IMR-90 (cell line): ENCODE measurements around the gene EDDM13. TPM values are rescaled to one million over a fixed set of nuclear protein-coding genes. Genes with fewer than 3 reads are reported as not detected.

Experiments used
- ATAC-seq: fragments of 200-7000 bp; cut with Tn5 transposase; 2 replicates; pipeline ENCODE4 v1.9.1; 2020; ENCODE audit warnings: low read depth, mild to moderate bottlenecking, moderate library complexity
- BruUV-seq: library from RNA; stranded (reverse); fragments of 400-500 nt; replicated peaks from 2 replicates; lab custom pipeline; 2021; lab: Mats Ljungman, UMichigan
- CTCF ChIA-PET: fragments of 300-600 bp; formaldehyde crosslinking; extraction: SDS; loops from one replicate; lab custom pipeline; 2021; ENCODE audit warnings: antibody characterized with exemption; lab: Yijun Ruan, JAX
- POLR2A ChIA-PET: fragments of 300-600 bp; sonication (Branson Sonifier 250); formaldehyde crosslinking; loops from one replicate; lab custom pipeline; 2022; ENCODE audit warnings: antibody characterized with exemption; ENCODE audit not compliant: unreplicated experiment; lab: Charles Lee
- DNase-seq: peaks from one replicate; pipeline ENCODE4 v3.0.0; 2013
- H2AFZ ChIP-seq: replicated peaks from 2 replicates; pipeline ENCODE3; 2013; ENCODE audit warnings: low read length, mild to moderate bottlenecking; ENCODE audit not compliant: poor library complexity
- H2AK5ac ChIP-seq: 2 replicates; pipeline ENCODE4 v1.6.1; 2013; ENCODE audit warnings: low read depth, low read length, inconsistent platforms
- H2AK9ac ChIP-seq: replicated peaks from 2 replicates; pipeline ENCODE3; 2013; ENCODE audit warnings: mild to moderate bottlenecking, low read depth, low read length, moderate library complexity; ENCODE audit not compliant: poor library complexity
- H2BK120ac ChIP-seq: 2 replicates; pipeline ENCODE4 v1.6.1; 2013; ENCODE audit warnings: low read depth, low read length, inconsistent platforms
- H2BK15ac ChIP-seq: 3 replicates; pipeline ENCODE4 v1.6.1; 2013; ENCODE audit warnings: low read depth, low read length, inconsistent platforms
- H2BK20ac ChIP-seq: 2 replicates; pipeline ENCODE4 v1.6.1; 2013; ENCODE audit warnings: low read depth, mild to moderate bottlenecking, inconsistent platforms, low read length, moderate library complexity
- H2BK5ac ChIP-seq: 2 replicates; pipeline ENCODE4 v1.6.1; 2013; ENCODE audit warnings: mild to moderate bottlenecking, low read depth, low read length, inconsistent platforms; ENCODE audit not compliant: poor library complexity, severe bottlenecking
- H3K14ac ChIP-seq: replicated peaks from 2 replicates; pipeline ENCODE4 v1.6.1; 2013; ENCODE audit warnings: low read depth, low read length, inconsistent platforms
- H3K18ac ChIP-seq: 2 replicates; pipeline ENCODE4 v1.6.1; 2013; ENCODE audit warnings: low read depth, low read length, control low read depth
- H3K23ac ChIP-seq: 2 replicates; pipeline ENCODE4 v1.6.1; 2013; ENCODE audit warnings: low read depth, low read length, inconsistent platforms
- H3K27ac ChIP-seq: 2 replicates; pipeline ENCODE4 v1.5.1; 2013; ENCODE audit warnings: mild to moderate bottlenecking, control low read depth, low read length; ENCODE audit not compliant: insufficient read depth
- H3K27me3 ChIP-seq: 2 replicates; pipeline ENCODE4 v1.6.1; 2013; ENCODE audit warnings: low read length; ENCODE audit not compliant: control insufficient read depth, insufficient read depth
- H3K36me3 ChIP-seq: 2 replicates; pipeline ENCODE4 v1.6.1; 2013; ENCODE audit warnings: low read length, mixed read lengths; ENCODE audit not compliant: control insufficient read depth, insufficient read depth
- H3K4ac ChIP-seq: 2 replicates; pipeline ENCODE4 v1.6.1; 2013; ENCODE audit warnings: low read depth, low read length, inconsistent platforms
- H3K4me1 ChIP-seq: 2 replicates; pipeline ENCODE4 v1.6.1; 2013; ENCODE audit warnings: low read length, mixed read lengths; ENCODE audit not compliant: control insufficient read depth, insufficient read depth
- H3K4me2 ChIP-seq: 2 replicates; pipeline ENCODE4 v1.6.1; 2013; ENCODE audit warnings: low read depth, mild to moderate bottlenecking, control low read depth, low read length, moderate library complexity
- H3K4me3 ChIP-seq: 2 replicates; pipeline ENCODE4 v1.5.1; 2013; ENCODE audit warnings: low read depth, mild to moderate bottlenecking, control low read depth, low read length, moderate library complexity; ENCODE audit not compliant: insufficient read depth
- H3K56ac ChIP-seq: 2 replicates; pipeline ENCODE4 v1.6.1; 2013; ENCODE audit warnings: low read length, inconsistent platforms; ENCODE audit not compliant: insufficient read depth; ENCODE audit errors: extremely low read depth
- H3K79me1 ChIP-seq, 2 experiments: 2 replicates each; pipeline ENCODE4 v1.6.1; 2013; ENCODE audit warnings: low read length in 2 of 2, inconsistent platforms in 1 of 2, low read depth in 1 of 2
- H3K9ac ChIP-seq: 2 replicates; pipeline ENCODE4 v1.6.1; 2013; ENCODE audit warnings: low read depth, low read length, control low read depth
- H3K9me1 ChIP-seq: 2 replicates; pipeline ENCODE4 v1.6.1; 2013; ENCODE audit warnings: low read length, inconsistent platforms; ENCODE audit not compliant: insufficient read depth
- H3K9me3 ChIP-seq: 2 replicates; pipeline ENCODE4 v1.6.1; 2013; ENCODE audit warnings: low read length; ENCODE audit not compliant: control insufficient read depth, insufficient read depth
- H4K20me1 ChIP-seq: 2 replicates; pipeline ENCODE4 v1.6.1; 2013; ENCODE audit warnings: low read length, inconsistent platforms; ENCODE audit not compliant: insufficient read depth
- H4K5ac ChIP-seq: 2 replicates; pipeline ENCODE4 v1.6.1; 2013; ENCODE audit warnings: mild to moderate bottlenecking, low read depth, low read length, control low read depth
- H4K8ac ChIP-seq, 2 experiments: 2 replicates each; pipeline ENCODE4 v1.6.1; 2013; ENCODE audit warnings: low read depth in 2 of 2, low read length in 2 of 2, control low read depth in 1 of 2, inconsistent platforms in 1 of 2
- H4K91ac ChIP-seq: 2 replicates; pipeline ENCODE4 v1.6.1; 2013; ENCODE audit warnings: low read depth, low read length, inconsistent platforms; ENCODE audit not compliant: insufficient read depth
- BHLHE40 ChIP-seq: fragments of 150-350 bp; IDR thresholded peaks from 2 replicates; pipeline ENCODE4 v1.6.1; 2016; ENCODE audit warnings: mild to moderate bottlenecking, low read depth, low read length
- FOS ChIP-seq: fragments of 150-350 bp; IDR thresholded peaks from 2 replicates; pipeline ENCODE4 v1.6.1; 2016; ENCODE audit warnings: low read depth, low read length
- MAFK ChIP-seq: IDR thresholded peaks from 2 replicates; pipeline ENCODE4 v1.6.1; 2012; ENCODE audit warnings: low read depth, low read length, improper control_type of control experiment
- MAZ ChIP-seq: IDR thresholded peaks from 2 replicates; pipeline ENCODE4 v1.6.1; 2012; ENCODE audit warnings: low read depth, mild to moderate bottlenecking, low read length, improper control_type of control experiment, moderate library complexity, borderline replicate concordance
- MXI1 ChIP-seq: IDR thresholded peaks from 2 replicates; pipeline ENCODE4 v1.6.1; 2012; ENCODE audit warnings: low read depth, mild to moderate bottlenecking, low read length, moderate library complexity, borderline replicate concordance
- NFE2L2 ChIP-seq: fragments of 150-350 bp; IDR thresholded peaks from 2 replicates; pipeline ENCODE4 v1.6.1; 2016; ENCODE audit warnings: low read depth, mild to moderate bottlenecking, low read length
- POLR2A ChIP-seq: IDR thresholded peaks from 2 replicates; pipeline ENCODE4 v1.6.1; 2012; ENCODE audit warnings: mild to moderate bottlenecking, low read depth, low read length
- RFX5 ChIP-seq: IDR thresholded peaks from 2 replicates; pipeline ENCODE4 v1.8.0; 2012; ENCODE audit warnings: low read depth, mild to moderate bottlenecking, low read length, moderate library complexity
- USF2 ChIP-seq: fragments of 150-350 bp; IDR thresholded peaks from 2 replicates; pipeline ENCODE4 v1.6.1; 2017; ENCODE audit warnings: mild to moderate bottlenecking, antibody characterized with exemption, low read length, low read depth
- WGBS, 2 experiments: methylation state at CpG; one replicate each; pipeline versions ENCODE4 v1.1.5 to v1.1.7; 2013; ENCODE audit warnings: missing lambda C conversion rate in 2 of 2; ENCODE audit not compliant: insufficient read length in 1 of 2; ENCODE audit errors: extremely low coverage in 2 of 2; 5-methylcytosine and 5-hydroxymethylcytosine counted together
- dilution Hi-C: fragments of 300-500 bp; cut with HindIII; formaldehyde crosslinking; loops from one replicate; pipeline ENCODE4 v1.14.3; 2018; ENCODE audit warnings: low sequenced_read_pairs; ENCODE audit not compliant: unreplicated experiment
- in situ Hi-C: fragments of 300-500 bp; cut with MboI; formaldehyde crosslinking; loops from 3 replicates; pipeline ENCODE4 v1.14.3; 2019; ENCODE audit warnings: low sequenced_read_pairs, inconsistent platforms, mixed read lengths
- intact Hi-C: fragments of 100-400 bp; cut with micrococcal nuclease; formaldehyde crosslinking; loops from 2 replicates; pipeline ENCODE4 v1.10.0; 2022
- polyA plus RNA-seq, 3 experiments: library from polyadenylated mRNA; depleted of rRNA; stranded (reverse); fragments of >200 nt; gene quantifications; 2 replicates each; pipeline ENCODE4 v1.2.3, GENCODE V29; 2012; ENCODE audit warnings: low replicate concordance in 1 of 3
- total RNA-seq: library from RNA; depleted of rRNA; stranded (reverse); fragments of >200 nt; gene quantifications from 2 replicates; pipeline ENCODE4 v1.2.3, GENCODE V29; 2012

Gene EDDM13
- total and polyA plus RNA-seq, 2 of the 4 experiments (the other 2 are of a cell fraction), result not detected

- no peak overlapping the region for H3K23ac ChIP-seq
- ATAC-seq, result no peak; the same call in 1 of the 2 replicates
- H2BK20ac ChIP-seq, result no peak overlapping the region
- H2BK15ac ChIP-seq, result no peak overlapping the region
- no peak overlapping the region for H3K4me2 ChIP-seq
- no peaks in the 10 kb centered on the region for H3K9me1 ChIP-seq
- H4K20me1 ChIP-seq, result no peaks in the 10 kb centered on the region
- no peaks in the 10 kb centered on the region for H3K27me3 ChIP-seq
- H2BK5ac ChIP-seq, result no peak overlapping the region
- intact Hi-C loops (no loop called here), dilution Hi-C loops (no loop called here), in situ Hi-C loops (no loop called here)
- H3K18ac ChIP-seq, result no peak overlapping the region
- H3K79me1 ChIP-seq, result no peaks in the 10 kb centered on the region
- no peak overlapping the region for H3K56ac ChIP-seq
- POLR2A ChIA-PET, result no interaction called here
- no peak for TF ChIP-seq USF2
- TF ChIP-seq FOS, result no peak
- TF ChIP-seq BHLHE40, result no peak
- TF ChIP-seq MAZ, result no peak
- no peak for TF ChIP-seq MXI1
- no peak for TF ChIP-seq NFE2L2
- no peak for TF ChIP-seq RFX5
- TF ChIP-seq MAFK, result peak; percentile 65
- TF ChIP-seq POLR2A, result no peak
- H3K9ac ChIP-seq, result no peak overlapping the region
- no peak overlapping the region for H4K8ac ChIP-seq
- no peaks in the 10 kb centered on the region for H3K9me3 ChIP-seq
- no peak overlapping the region for H2BK120ac ChIP-seq
- no peak overlapping the region for H3K4me3 ChIP-seq
- peak; percentile 15 for DNase-seq
- H2AK5ac ChIP-seq, result no peak overlapping the region
- H3K36me3 ChIP-seq, result peaks cover 13% of the 10 kb centered on the region
- WGBS, 2 experiments, result 95% methylated on average over 3 of the region's 4 CpGs; no CpG with 5 or more reads in 1 of the 2 experiments
- H3K4ac ChIP-seq, result no peak overlapping the region
- H4K5ac ChIP-seq, result no peak overlapping the region
- no peak overlapping the region for H3K14ac ChIP-seq
- H3K27ac ChIP-seq, result no peak overlapping the region
- H2AK9ac ChIP-seq, result no peak overlapping the region
- BruUV-seq, result no TSS peak
- H2AFZ ChIP-seq, result no peak overlapping the region
- H4K91ac ChIP-seq, result no peak overlapping the region
- H3K4me1 ChIP-seq, result no peaks in the 10 kb centered on the region
- CTCF ChIA-PET, result no interaction called here
These were observed 22.0 kb downstream of the EDDM13 start for GRCh38 chr19:56294549-56294948.
